ENCODE measurements around the gene TM2D3.

TM2D3 gene

DNA sequence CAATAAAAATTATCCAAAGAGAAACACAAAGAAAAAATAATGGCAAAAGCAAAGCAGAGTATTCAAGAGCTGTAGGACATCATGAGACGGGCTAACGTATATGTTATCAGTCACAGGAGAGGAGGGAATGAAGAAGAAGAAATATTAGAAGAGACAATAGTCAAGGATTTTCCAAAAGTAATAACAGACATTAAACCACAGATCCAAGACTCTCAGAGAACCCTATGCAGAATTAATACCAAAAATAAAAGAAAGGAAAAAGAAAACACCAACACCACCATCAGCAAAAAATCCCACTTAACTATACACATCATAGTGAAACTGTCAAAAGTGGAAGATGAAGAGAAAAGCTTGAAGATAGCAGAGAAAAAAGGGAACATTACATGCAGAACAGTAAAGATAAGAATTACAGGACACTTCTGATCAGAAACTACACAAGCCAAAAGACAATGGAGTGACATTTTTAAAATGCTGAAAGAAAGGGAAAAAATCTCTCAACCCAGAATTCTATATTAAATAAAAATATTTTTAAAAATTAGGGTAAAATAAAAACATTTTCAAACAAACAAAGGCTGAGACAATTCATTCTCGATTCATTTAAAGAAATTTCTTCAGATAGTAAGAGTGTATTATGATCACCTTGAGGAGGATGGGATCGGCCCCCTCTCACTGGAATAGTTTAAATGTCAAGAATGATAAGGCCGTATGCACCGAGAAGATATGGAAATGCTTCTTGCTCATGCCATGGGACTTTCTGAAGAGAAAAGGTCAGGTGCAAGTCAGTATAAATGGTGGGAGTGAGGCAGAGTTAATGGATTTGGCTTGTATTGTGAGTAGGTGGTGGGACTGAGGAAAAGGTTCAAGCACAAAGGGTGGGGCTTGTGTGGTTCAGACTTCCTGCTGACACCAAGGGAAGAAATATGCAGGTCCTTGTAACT lies 28.5 kb downstream of the TM2D3 start:
- H3K27ac Mint-ChIP-seq, result peak overlapping the region; percentile 56
- no peak overlapping the region for H3K4me3 Mint-ChIP-seq
- H3K9me3 Mint-ChIP-seq, result peaks cover 10 to 16% of the 10 kb centered on the region in 2 donors
- no peak for DNase-seq
- H3K36me3 Mint-ChIP-seq, result peaks cover 58 to 67% of the 10 kb centered on the region in 2 donors
- H3K27me3 Mint-ChIP-seq, result no peaks in the 10 kb centered on the region
- peaks cover 22 to 45% of the 10 kb centered on the region in 2 donors for H3K4me1 Mint-ChIP-seq
- ATAC-seq (replicated peaks), result peak in 1 of 2 donors; percentile 61

GRCh38 chr15:101621961-101622360 lies 30.2 kb downstream of the TM2D3 start:
- peaks cover 22 to 45% of the 10 kb centered on the region in 2 donors for H3K4me1 Mint-ChIP-seq
- no peaks in the 10 kb centered on the region for H3K27me3 Mint-ChIP-seq
- H3K27ac Mint-ChIP-seq, result no peak overlapping the region
- peaks cover 67 to 76% of the 10 kb centered on the region in 2 donors for H3K36me3 Mint-ChIP-seq
- no peak for ATAC-seq (replicated peaks)
- peaks cover 10 to 16% of the 10 kb centered on the region in 2 donors for H3K9me3 Mint-ChIP-seq
- no peak for DNase-seq
- no peak overlapping the region for H3K4me3 Mint-ChIP-seq

GRCh38 chr15:101620671-101621070 lies 31.5 kb downstream of the TM2D3 start:
- ATAC-seq (replicated peaks), result no peak
- Mint-ChIP-seq H3K9me3 (peaks cover 10 to 14% of the 10 kb centered on the region in 2 donors), H3K27me3 (no peaks in the 10 kb centered on the region), H3K4me3 (no peak overlapping the region), H3K4me1 (peaks cover 19 to 38% of the 10 kb centered on the region in 2 donors), H3K36me3 (peaks cover 64 to 70% of the 10 kb centered on the region in 2 donors), H3K27ac (peak overlapping the region; percentile 42)
- DNase-seq, result no peak

DNA sequence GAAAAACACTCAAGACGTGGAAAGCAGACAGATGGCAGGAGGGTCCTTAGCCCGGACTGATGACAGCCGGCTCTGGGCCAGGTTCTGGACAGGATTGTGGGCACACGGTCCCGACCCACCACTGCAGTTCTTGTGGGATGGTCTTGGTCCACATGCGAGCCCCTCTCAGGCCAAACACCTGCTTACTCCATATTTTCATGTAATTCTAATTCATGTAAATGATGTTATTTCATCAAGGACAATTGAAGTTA lies 32.6 kb downstream of the TM2D3 start:
- Mint-ChIP-seq H3K27me3 (no peaks in the 10 kb centered on the region), H3K4me3 (no peak overlapping the region), H3K27ac (no peak overlapping the region), H3K4me1 (peaks cover 17 to 34% of the 10 kb centered on the region in 2 donors), H3K9me3 (peaks cover 10 to 14% of the 10 kb centered on the region in 2 donors), H3K36me3 (peaks cover 54 to 60% of the 10 kb centered on the region in 2 donors)
- DNase-seq, result no peak
- ATAC-seq (replicated peaks), result no peak

DNA sequence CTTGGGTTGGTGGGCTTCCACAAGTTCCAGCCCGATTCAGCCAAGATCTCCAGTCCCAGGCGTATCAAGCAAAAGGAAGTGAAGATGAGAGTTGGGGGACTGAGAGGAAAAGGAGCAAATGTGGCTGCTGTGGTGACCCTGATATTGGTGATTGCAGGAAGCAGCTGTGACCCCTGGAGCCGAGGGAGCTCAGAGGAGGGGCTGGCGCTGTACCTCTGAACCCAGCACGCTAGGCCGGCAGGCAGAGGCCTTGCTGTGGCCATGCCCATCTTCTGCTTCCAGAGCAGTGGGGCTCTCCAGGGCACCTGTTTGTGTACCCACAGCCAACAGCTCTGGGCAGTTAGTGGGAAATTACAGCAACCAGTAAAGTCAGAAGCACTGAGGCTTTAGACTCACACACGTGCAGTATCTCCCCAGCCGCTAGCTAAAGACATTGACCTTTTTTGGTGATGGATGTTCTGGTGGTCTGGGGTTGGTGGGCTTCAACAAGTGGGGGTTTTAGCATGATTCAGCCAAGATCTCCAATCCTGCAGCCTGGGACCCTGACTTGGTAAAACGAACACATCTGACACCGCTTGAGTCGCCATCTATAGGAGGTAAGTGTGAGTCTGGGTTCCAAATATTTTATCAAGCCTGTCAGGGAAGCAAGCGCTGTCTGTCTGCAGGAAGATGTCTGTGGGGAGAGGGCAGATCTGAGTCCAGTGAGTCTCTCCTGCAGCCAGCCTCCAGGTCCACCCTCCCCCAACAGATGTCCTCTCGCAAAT lies 33.1 kb downstream of the TM2D3 start:
- Mint-ChIP-seq H3K4me3 (no peak overlapping the region), H3K4me1 (peaks cover 16 to 32% of the 10 kb centered on the region in 2 donors), H3K27ac (no peak overlapping the region), H3K9me3 (peaks cover 9 to 12% of the 10 kb centered on the region in 2 donors), H3K27me3 (no peaks in the 10 kb centered on the region), H3K36me3 (peaks cover 49 to 55% of the 10 kb centered on the region in 2 donors)
- DNase-seq, result no peak
- no peak for ATAC-seq (replicated peaks)

- DNase-seq (no peak), ATAC-seq (replicated peaks) (no peak)
- Mint-ChIP-seq H3K27me3 (no peaks in the 10 kb centered on the region), H3K27ac (peak overlapping the region; percentile 59), H3K9me3 (peaks cover under 1 to 4% of the 10 kb centered on the region in 2 donors), H3K4me1 (peaks cover 9 to 22% of the 10 kb centered on the region in 2 donors), H3K36me3 (peaks cover 40 to 45% of the 10 kb centered on the region in 2 donors), H3K4me3 (no peak overlapping the region)
These were observed 34.1 kb downstream of the TM2D3 start for GRCh38 chr15:101618076-101618475.

GRCh38 chr15:101617390-101617965 lies 34.7 kb downstream of the TM2D3 start:
- ATAC-seq (replicated peaks) (no peak), DNase-seq (no peak)
- H3K9me3 Mint-ChIP-seq, result peaks cover 0 to 2% of the 10 kb centered on the region in 2 donors
- peaks cover 9 to 19% of the 10 kb centered on the region in 2 donors for H3K4me1 Mint-ChIP-seq
- peaks cover 36 to 40% of the 10 kb centered on the region in 2 donors for H3K36me3 Mint-ChIP-seq
- H3K4me3 Mint-ChIP-seq, result no peak overlapping the region
- H3K27ac Mint-ChIP-seq, result no peak overlapping the region
- no peaks in the 10 kb centered on the region for H3K27me3 Mint-ChIP-seq

GRCh38 chr15:101615986-101616848 lies 36.0 kb downstream of the TM2D3 start:
- Mint-ChIP-seq H3K36me3 (peaks cover 26 to 30% of the 10 kb centered on the region in 2 donors), H3K27ac (no peak overlapping the region), H3K9me3 (no peaks in the 10 kb centered on the region), H3K4me1 (peaks cover 9 to 10% of the 10 kb centered on the region in 2 donors), H3K27me3 (no peaks in the 10 kb centered on the region), H3K4me3 (no peak overlapping the region)
- DNase-seq (no peak), ATAC-seq (replicated peaks) (no peak)

- no peaks in the 10 kb centered on the region for H3K9me3 Mint-ChIP-seq
- H3K27ac Mint-ChIP-seq, result no peak overlapping the region
- no peaks in the 10 kb centered on the region for H3K27me3 Mint-ChIP-seq
- H3K36me3 Mint-ChIP-seq, result peaks cover 21 to 23% of the 10 kb centered on the region in 2 donors
- ATAC-seq (replicated peaks) (no peak), DNase-seq (no peak)
- no peak overlapping the region for H3K4me3 Mint-ChIP-seq
- H3K4me1 Mint-ChIP-seq, result peaks cover 3% of the 10 kb centered on the region in 2 donors
These were observed 36.7 kb downstream of the TM2D3 start for GRCh38 chr15:101615414-101615985.

DNA sequence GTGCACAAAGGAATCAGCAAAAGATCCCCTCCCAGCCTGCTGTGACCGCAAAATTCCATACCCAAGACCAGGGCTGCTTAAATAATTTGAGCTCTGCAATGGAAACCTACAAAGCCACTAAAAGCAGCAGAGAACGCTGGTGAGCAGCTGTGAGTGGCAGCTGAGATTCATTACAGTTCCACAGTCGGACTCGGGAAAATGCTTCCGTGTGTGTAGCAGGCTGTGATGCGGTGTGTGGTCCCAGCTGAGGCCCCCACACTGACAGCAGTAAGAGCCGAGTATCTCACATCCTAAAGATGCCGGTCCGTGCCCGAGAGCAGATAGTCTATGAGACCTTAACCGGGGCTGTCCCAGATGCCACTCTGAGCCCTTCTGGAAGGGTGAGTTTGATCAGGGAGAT lies 37.4 kb downstream of the TM2D3 start:
- Mint-ChIP-seq H3K27me3 (no peaks in the 10 kb centered on the region), H3K9me3 (no peaks in the 10 kb centered on the region), H3K36me3 (peaks cover 17 to 18% of the 10 kb centered on the region in 2 donors), H3K4me3 (no peak overlapping the region), H3K4me1 (no peaks in the 10 kb centered on the region), H3K27ac (no peak overlapping the region)
- no peak for DNase-seq
- ATAC-seq (replicated peaks), result no peak

GRCh38 chr15:101614001-101614585 lies 38.1 kb downstream of the TM2D3 start:
- Mint-ChIP-seq H3K27ac (no peak overlapping the region), H3K9me3 (no peaks in the 10 kb centered on the region), H3K36me3 (peaks cover 14% of the 10 kb centered on the region in 2 donors), H3K4me1 (no peaks in the 10 kb centered on the region), H3K27me3 (no peaks in the 10 kb centered on the region), H3K4me3 (no peak overlapping the region)
- ATAC-seq (replicated peaks) (no peak), DNase-seq (no peak)

GRCh38 chr15:101613130-101614000 lies 38.8 kb downstream of the TM2D3 start:
- no peaks in the 10 kb centered on the region for H3K27me3 Mint-ChIP-seq
- no peak for ATAC-seq (replicated peaks)
- H3K9me3 Mint-ChIP-seq, result no peaks in the 10 kb centered on the region
- H3K27ac Mint-ChIP-seq, result no peak overlapping the region
- no peak for DNase-seq
- H3K4me1 Mint-ChIP-seq, result no peaks in the 10 kb centered on the region
- peaks cover 8 to 9% of the 10 kb centered on the region in 2 donors for H3K36me3 Mint-ChIP-seq
- no peak overlapping the region for H3K4me3 Mint-ChIP-seq

Data from stimulated activated naive B cell treated with anti-CD40 and anti-IgM and Interleukin-4, amounts not matched to agents 10 μg/mL and 1 μg/mL and 100 μg/mL, for 72 hours (primary cell).